Activated CD8-positive, alpha-beta memory T cell treated with anti-CD3 and anti-CD28 coated beads, Interleukin-2, amount 10 ng/mL, durations not matched to agents 7 days and 5 days (primary cell): ENCODE measurements around the gene COL6A6. TPM values are rescaled to one million over a fixed set of nuclear protein-coding genes. Genes with fewer than 3 reads are reported as not detected.
A peak's percentile ranks its signal among the peaks of the same experiment; 100 is the strongest.
"Not testable (repeated sequence)": the region's sequence is repeated elsewhere in the genome, so short reads cannot be mapped to it uniquely, and the experiment has no call there.

Experiments used
- ATAC-seq: fragments of 150-1000 bp; cut with Tn5 transposase; one replicate; pipeline ENCODE4 v1.10.0; 2021; ENCODE audit warnings: moderate library complexity
- CTCF ChIA-PET: fragments of 350-600 bp; sonication (Branson Sonifier 250); formaldehyde crosslinking; loops from one replicate; lab custom pipeline; 2021; ENCODE audit warnings: antibody characterized with exemption; lab: Charles Lee
- DNase-seq: peaks from one replicate; pipeline ENCODE4 v3.0.0-alpha.2; 2020
- H3K27ac Mint-ChIP-seq: one replicate; pipeline ENCODE4 v1.8.0; 2021; ENCODE audit warnings: mild to moderate bottlenecking, mixed read lengths
- H3K27me3 Mint-ChIP-seq: one replicate; pipeline ENCODE4 v1.8.0; 2021; ENCODE audit warnings: mixed read lengths
- H3K36me3 Mint-ChIP-seq: one replicate; pipeline ENCODE4 v1.8.0; 2021; ENCODE audit warnings: mild to moderate bottlenecking, mixed read lengths
- H3K4me1 Mint-ChIP-seq: one replicate; pipeline ENCODE4 v1.8.0; 2021; ENCODE audit warnings: mixed read lengths
- H3K4me3 Mint-ChIP-seq: one replicate; pipeline ENCODE4 v1.8.0; 2021; ENCODE audit warnings: mild to moderate bottlenecking, moderate library complexity, mixed read lengths
- H3K9me3 Mint-ChIP-seq: one replicate; pipeline ENCODE4 v1.8.0; 2022; ENCODE audit warnings: low read depth, mixed read lengths
- total RNA-seq, 2 experiments: library from RNA; stranded (reverse); gene quantifications; one replicate each; pipeline ENCODE4 v1.2.3, GENCODE V29; 2021

Gene COL6A6
- total RNA-seq, 2 experiments from 2014 or later: not detected

DNA sequence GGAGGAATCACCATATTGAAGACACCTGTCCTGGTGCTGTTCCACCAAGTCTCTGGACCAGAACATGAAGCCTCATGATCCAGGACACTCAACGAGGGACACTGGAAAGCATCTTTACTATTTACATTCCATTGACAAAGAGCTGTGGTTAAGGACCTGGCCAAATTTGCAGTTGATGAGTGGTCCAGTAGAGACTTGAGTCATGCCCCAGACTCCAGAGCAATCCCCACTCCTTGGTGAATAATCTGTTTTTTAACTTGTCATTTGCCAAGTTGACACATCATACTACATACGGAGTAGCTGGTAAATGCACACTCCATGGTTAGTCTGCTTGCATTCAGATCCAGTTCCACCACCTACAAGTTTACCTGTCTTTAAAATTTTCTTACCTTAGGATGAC is 1.2 kb upstream of the COL6A6 start:
- Mint-ChIP-seq H3K4me1 (no peaks in the 10 kb centered on the region), H3K36me3 (no peaks in the 10 kb centered on the region), H3K27ac (no peak overlapping the region), H3K4me3 (no peak overlapping the region), H3K27me3 (peaks cover 58% of the 10 kb centered on the region), H3K9me3 (no peaks in the 10 kb centered on the region)
- no peak for DNase-seq
- no peak for ATAC-seq
- CTCF ChIA-PET: no interaction called here

DNA sequence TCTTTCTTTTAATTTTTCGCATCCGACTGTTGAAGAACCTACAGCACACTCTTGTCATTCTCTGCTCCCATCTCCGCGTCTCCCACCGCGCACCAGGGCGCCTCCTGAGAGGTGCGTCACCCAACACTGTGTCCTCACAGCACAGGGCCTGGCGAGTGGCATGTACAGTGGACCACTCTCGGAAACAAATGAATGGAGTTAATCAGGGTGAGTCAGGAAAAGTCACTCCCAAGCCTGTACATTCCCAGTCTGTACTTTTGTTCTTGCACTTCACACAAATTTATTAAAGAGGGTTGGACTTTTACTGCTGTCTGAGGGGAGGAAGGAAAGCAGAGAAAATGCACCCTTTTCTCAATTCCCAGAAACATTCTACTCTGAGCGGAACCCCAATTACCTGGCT is 625 bp downstream of the COL6A6 start:
- ATAC-seq (no peak), DNase-seq (no peak)
- Mint-ChIP-seq H3K27ac (no peak overlapping the region), H3K27me3 (peaks cover 55% of the 10 kb centered on the region), H3K4me1 (no peaks in the 10 kb centered on the region), H3K4me3 (no peak overlapping the region), H3K9me3 (no peaks in the 10 kb centered on the region), H3K36me3 (no peaks in the 10 kb centered on the region)
- CTCF ChIA-PET: no interaction called here

GRCh38 chr3:130519754-130520153 is 2.8 kb downstream of the COL6A6 start:
- Mint-ChIP-seq H3K9me3 (no peaks in the 10 kb centered on the region), H3K27ac (no peak overlapping the region), H3K4me3 (no peak overlapping the region), H3K4me1 (no peaks in the 10 kb centered on the region), H3K36me3 (no peaks in the 10 kb centered on the region), H3K27me3 (peaks cover 57% of the 10 kb centered on the region)
- CTCF ChIA-PET: no interaction called here
- DNase-seq (no peak), ATAC-seq (no peak)

DNA sequence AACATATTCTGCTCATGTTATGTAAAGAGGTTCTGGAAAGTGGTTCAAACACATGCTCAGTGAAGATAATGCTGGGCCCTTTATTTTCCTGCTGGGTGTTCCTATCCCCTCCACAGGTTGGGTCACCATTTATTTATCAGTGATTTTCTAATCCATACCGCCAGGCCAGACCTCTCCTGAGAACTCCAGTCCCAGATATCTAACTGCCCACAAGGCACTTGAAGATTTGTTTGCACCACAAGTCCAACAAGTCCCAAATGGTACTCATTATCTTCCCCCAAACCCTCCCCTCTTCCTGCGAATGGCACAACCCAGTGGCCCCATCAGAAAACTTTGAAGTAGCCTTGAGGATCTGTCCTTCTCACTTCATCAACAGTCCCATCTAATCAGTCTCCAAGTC is 5.4 kb downstream of the COL6A6 start:
- peaks cover 46% of the 10 kb centered on the region for H3K27me3 Mint-ChIP-seq
- CTCF ChIA-PET: no interaction called here
- ATAC-seq: no peak
- no peak for DNase-seq
- H3K36me3 Mint-ChIP-seq: no peaks in the 10 kb centered on the region
- H3K4me3 Mint-ChIP-seq: no peak overlapping the region
- H3K27ac Mint-ChIP-seq: no peak overlapping the region
- no peaks in the 10 kb centered on the region for H3K4me1 Mint-ChIP-seq
- no peaks in the 10 kb centered on the region for H3K9me3 Mint-ChIP-seq

- Mint-ChIP-seq H3K9me3 (no peaks in the 10 kb centered on the region), H3K4me1 (peaks cover 8% of the 10 kb centered on the region), H3K27me3 (peaks cover 23% of the 10 kb centered on the region), H3K36me3 (no peaks in the 10 kb centered on the region), H3K4me3 (no peak overlapping the region), H3K27ac (no peak overlapping the region)
- ATAC-seq (no peak), DNase-seq (no peak)
- CTCF ChIA-PET: interaction anchor here (1.4 kb wide), 1 partner anchor 12 kb away, joined by 4 read pairs; no protein-coding TSS in a partner anchor
These were observed 10.4 kb downstream of the COL6A6 start for GRCh38 chr3:130527426-130527825.

- no peaks in the 10 kb centered on the region for H3K9me3 Mint-ChIP-seq
- no peak overlapping the region for H3K27ac Mint-ChIP-seq
- H3K36me3 Mint-ChIP-seq: no peaks in the 10 kb centered on the region
- ATAC-seq (no peak), DNase-seq (no peak)
- H3K4me3 Mint-ChIP-seq: no peak overlapping the region
- H3K4me1 Mint-ChIP-seq: peaks cover 8% of the 10 kb centered on the region
- H3K27me3 Mint-ChIP-seq: peaks cover 20% of the 10 kb centered on the region
- CTCF ChIA-PET: interaction anchor here (1.4 kb wide), 1 partner anchor 11 kb away, joined by 4 read pairs; no protein-coding TSS in a partner anchor
These were observed 11.1 kb downstream of the COL6A6 start for GRCh38 chr3:130528120-130528519.

- Mint-ChIP-seq H3K27me3 (peaks cover 18% of the 10 kb centered on the region), H3K36me3 (no peaks in the 10 kb centered on the region), H3K27ac (no peak overlapping the region), H3K9me3 (no peaks in the 10 kb centered on the region), H3K4me1 (peaks cover 8% of the 10 kb centered on the region), H3K4me3 (no peak overlapping the region)
- DNase-seq (no peak), ATAC-seq (no peak)
- CTCF ChIA-PET: no interaction called here
These were observed 12.7 kb downstream of the COL6A6 start for GRCh38 chr3:130529486-130530215.

DNA sequence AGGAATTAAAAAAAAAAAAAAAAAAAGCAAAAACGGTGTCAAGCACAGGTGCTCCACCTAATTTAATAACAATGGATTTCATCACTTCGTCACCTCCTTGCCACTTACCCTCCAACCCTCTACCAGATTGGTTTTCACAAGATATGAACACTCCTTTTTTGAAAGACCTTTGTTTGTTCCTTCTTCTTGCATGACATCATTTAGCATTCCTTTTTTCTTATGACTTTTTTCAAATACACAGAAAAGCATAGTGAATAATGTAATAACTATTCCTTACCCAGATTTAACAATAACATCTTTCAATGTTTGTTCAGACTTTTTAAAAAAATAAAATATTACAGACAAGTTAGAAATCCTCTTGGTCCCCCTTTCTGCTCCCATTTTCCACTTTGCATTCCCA is 16.3 kb downstream of the COL6A6 start:
- Mint-ChIP-seq H3K27ac (no peak overlapping the region), H3K27me3 (peaks cover 20% of the 10 kb centered on the region), H3K4me3 (no peak overlapping the region), H3K36me3 (no peaks in the 10 kb centered on the region), H3K4me1 (peaks cover 8% of the 10 kb centered on the region), H3K9me3 (no peaks in the 10 kb centered on the region)
- DNase-seq (no peak), ATAC-seq (no peak)
- CTCF ChIA-PET: no interaction called here

GRCh38 chr3:130537673-130538304 is 20.8 kb downstream of the COL6A6 start:
- CTCF ChIA-PET: interaction anchor here (1.1 kb wide), 1 partner anchor 262 kb away, joined by 3 read pairs; no protein-coding TSS in a partner anchor
- ATAC-seq (no peak), DNase-seq (no peak)
- Mint-ChIP-seq H3K9me3 (no peaks in the 10 kb centered on the region), H3K4me1 (no peaks in the 10 kb centered on the region), H3K4me3 (no peak overlapping the region), H3K27me3 (peaks cover 30% of the 10 kb centered on the region), H3K27ac (no peak overlapping the region), H3K36me3 (no peaks in the 10 kb centered on the region)

DNA sequence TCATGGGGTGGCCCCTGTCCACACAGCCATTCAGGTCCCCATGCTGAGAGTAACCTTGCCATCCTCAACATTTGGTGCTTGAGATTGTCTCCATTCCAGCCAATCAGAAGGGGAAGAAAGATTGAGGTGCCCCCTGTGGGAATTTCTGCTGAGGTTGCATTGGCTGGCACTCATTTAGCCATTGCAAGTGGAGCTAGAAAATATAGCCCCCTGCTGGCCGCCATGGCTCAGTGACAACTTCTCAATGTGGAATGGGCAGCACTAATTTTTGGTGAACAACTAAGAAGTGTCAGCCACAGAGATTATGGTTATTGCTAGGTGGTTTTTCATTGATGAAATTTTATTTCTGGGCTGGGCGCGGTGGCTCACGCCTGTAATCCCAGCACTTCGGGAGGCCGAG is 22.0 kb downstream of the COL6A6 start:
- ATAC-seq (no peak), DNase-seq (peak; percentile 50)
- no peaks in the 10 kb centered on the region for H3K9me3 Mint-ChIP-seq
- H3K4me1 Mint-ChIP-seq: no peaks in the 10 kb centered on the region
- no peaks in the 10 kb centered on the region for H3K36me3 Mint-ChIP-seq
- no peak overlapping the region for H3K27ac Mint-ChIP-seq
- CTCF ChIA-PET: interaction anchor here (0.9 to 1.4 kb wide), 5 partner anchors 10 to 263 kb away, joined by 3 to 4 read pairs (median 3); no protein-coding TSS in a partner anchor
- H3K27me3 Mint-ChIP-seq: peaks cover 24% of the 10 kb centered on the region
- H3K4me3 Mint-ChIP-seq: no peak overlapping the region

GRCh38 chr3:130543322-130543721 is 26.3 kb downstream of the COL6A6 start:
- DNase-seq (no peak), ATAC-seq (no peak)
- CTCF ChIA-PET: no interaction called here
- Mint-ChIP-seq H3K9me3 (no peaks in the 10 kb centered on the region), H3K4me3 (no peak overlapping the region), H3K36me3 (no peaks in the 10 kb centered on the region), H3K4me1 (no peaks in the 10 kb centered on the region), H3K27me3 (peaks cover 12% of the 10 kb centered on the region), H3K27ac (no peak overlapping the region)

GRCh38 chr3:130546920-130547679 is 30.1 kb downstream of the COL6A6 start:
- Mint-ChIP-seq H3K4me3 (no peak overlapping the region), H3K4me1 (no peaks in the 10 kb centered on the region), H3K27me3 (peaks cover 18% of the 10 kb centered on the region), H3K9me3 (no peaks in the 10 kb centered on the region), H3K36me3 (no peaks in the 10 kb centered on the region), H3K27ac (no peak overlapping the region)
- CTCF ChIA-PET: no interaction called here
- ATAC-seq: no peak
- no peak for DNase-seq

GRCh38 chr3:130547680-130548065 is 30.7 kb downstream of the COL6A6 start:
- H3K9me3 Mint-ChIP-seq, H3K27ac Mint-ChIP-seq, ATAC-seq, CTCF ChIA-PET, H3K4me1 Mint-ChIP-seq, H3K36me3 Mint-ChIP-seq, DNase-seq, H3K4me3 Mint-ChIP-seq: not testable (repeated sequence)
- peaks cover 12% of the 10 kb centered on the region for H3K27me3 Mint-ChIP-seq
